HG02588 (cell line): ENCODE results near the gene ZBTB26.
A peak's percentile ranks its signal among the peaks of the same experiment; 100 is the strongest.

ENCODE experiments used
- ATAC-seq: cut with Tn5 transposase; IDR thresholded peaks from one replicate; pipeline ENCODE4 v1.9.1; 2021; ENCODE audit warnings: mild to moderate bottlenecking, moderate library complexity; ENCODE audit not compliant: unreplicated experiment

Gene ZBTB26

GRCh38 chr9:122931226-122932121 is at the start of gene ZBTB26:
TSS of gene ZBTB26 (minus strand) at chr9:122931512. CDS start at chr9:122919934, 11,578 bp downstream.
- peak; percentile 93 for ATAC-seq

- no peak for ATAC-seq
These were observed 47.3 kb upstream of the ZBTB26 start for GRCh38 chr9:122978601-122979000.

GRCh38 chr9:122975196-122975595 is 43.9 kb upstream of the ZBTB26 start:
- no peak for ATAC-seq

GRCh38 chr9:122961139-122961538 is 29.8 kb upstream of the ZBTB26 start:
- ATAC-seq = no peak

GRCh38 chr9:122955961-122956360 is 24.6 kb upstream of the ZBTB26 start:
- no peak for ATAC-seq

- ATAC-seq = no peak
These were observed 23.0 kb upstream of the ZBTB26 start for GRCh38 chr9:122954253-122954691.

- ATAC-seq = no peak
These were observed 19.7 kb upstream of the ZBTB26 start for GRCh38 chr9:122951056-122951455.

- ATAC-seq = no peak
These were observed 19.0 kb upstream of the ZBTB26 start for GRCh38 chr9:122950263-122950662.

GRCh38 chr9:122949696-122950095 is 18.4 kb upstream of the ZBTB26 start:
- ATAC-seq = no peak

- ATAC-seq = no peak
These were observed 17.0 kb upstream of the ZBTB26 start for GRCh38 chr9:122948313-122948712.

GRCh38 chr9:122946461-122947005 is 15.2 kb upstream of the ZBTB26 start:
- no peak for ATAC-seq

- ATAC-seq = no peak
These were observed 13.9 kb upstream of the ZBTB26 start for GRCh38 chr9:122944960-122945888.

GRCh38 chr9:122941582-122942234 is 10.4 kb upstream of the ZBTB26 start:
- no peak for ATAC-seq

GRCh38 chr9:122940749-122941581 is 9.7 kb upstream of the ZBTB26 start, which contains the start of gene RABGAP1:
TSS of gene RABGAP1 (plus strand) at chr9:122941020. CDS start at chr9:122957060, 16,040 bp downstream.
- ATAC-seq = peak; percentile 96

GRCh38 chr9:122940454-122940748 is 9.1 kb upstream of the ZBTB26 start:
- no peak for ATAC-seq

GRCh38 chr9:122939601-122940000 is 8.3 kb upstream of the ZBTB26 start:
- no peak for ATAC-seq

- no peak for ATAC-seq
These were observed 5.6 kb upstream of the ZBTB26 start for GRCh38 chr9:122936883-122937282.

GRCh38 chr9:122936464-122936863 is 5.2 kb upstream of the ZBTB26 start:
- ATAC-seq = no peak

- ATAC-seq = no peak
These were observed 629 bp downstream of the ZBTB26 start for GRCh38 chr9:122930541-122931225.
